MM.1S (cell line): ENCODE results near the gene IZUMO1.

Experiments
- DNase-seq: peaks from one replicate; pipeline ENCODE4 v3.0.0-alpha.2; 2015
- H2AFZ ChIP-seq: fragments of 300-600 bp; sonication (generic); 2 replicates; pipeline ENCODE4 v1.6.0; 2016; ENCODE audit warnings: antibody characterized with exemption, low read length
- H3F3A ChIP-seq: fragments of 300-600 bp; sonication (generic); 2 replicates; pipeline ENCODE4 v1.6.1; 2016; ENCODE audit warnings: mild to moderate bottlenecking, antibody characterized with exemption, low read length, moderate library complexity, mixed read lengths; ENCODE audit not compliant: insufficient read depth
- H3K27ac ChIP-seq: fragments of 300-600 bp; sonication (generic); 2 replicates; pipeline ENCODE4 v1.5.1; 2016; ENCODE audit warnings: mild to moderate bottlenecking, low read length
- H3K27me3 ChIP-seq: fragments of 300-600 bp; sonication (generic); replicated peaks from 2 replicates; pipeline ENCODE4 v1.6.0; 2016; ENCODE audit warnings: low read length; ENCODE audit not compliant: insufficient read depth
- H3K36me3 ChIP-seq: fragments of 300-600 bp; sonication (generic); replicated peaks from 2 replicates; pipeline ENCODE4 v1.6.1; 2016; ENCODE audit warnings: mild to moderate bottlenecking, low read length, mixed read lengths; ENCODE audit not compliant: insufficient read depth
- H3K4me1 ChIP-seq: fragments of 300-600 bp; sonication (generic); 2 replicates; pipeline ENCODE4 v1.6.1; 2016; ENCODE audit warnings: low read length, mixed read lengths
- H3K4me2 ChIP-seq: fragments of 300-600 bp; sonication (generic); 2 replicates; pipeline ENCODE4 v1.6.0; 2016; ENCODE audit warnings: low read depth, low read length
- H3K4me3 ChIP-seq: fragments of 300-600 bp; sonication (generic); 2 replicates; pipeline ENCODE4 v1.5.1; 2016; ENCODE audit warnings: low read length, mixed read lengths
- H3K79me2 ChIP-seq: fragments of 300-600 bp; sonication (generic); 2 replicates; pipeline ENCODE4 v1.6.1; 2016; ENCODE audit warnings: mixed run types, low read length, mixed read lengths
- H3K9ac ChIP-seq: fragments of 300-600 bp; sonication (generic); 2 replicates; pipeline ENCODE4 v1.6.1; 2016; ENCODE audit warnings: low read length, mixed read lengths
- H3K9me2 ChIP-seq: fragments of 300-600 bp; sonication (generic); replicated peaks from 2 replicates; pipeline ENCODE4 v1.6.1; 2016; ENCODE audit warnings: mild to moderate bottlenecking, low read length, mixed read lengths; ENCODE audit not compliant: insufficient read depth
- H3K9me3 ChIP-seq: fragments of 300-600 bp; sonication (generic); replicated peaks from 2 replicates; pipeline ENCODE4 v1.6.1; 2016; ENCODE audit warnings: mild to moderate bottlenecking, low read length, mixed read lengths; ENCODE audit not compliant: insufficient read depth
- H4K20me1 ChIP-seq: fragments of 300-600 bp; sonication (generic); 2 replicates; pipeline ENCODE4 v1.6.1; 2016; ENCODE audit warnings: mild to moderate bottlenecking, low read length, moderate library complexity, mixed read lengths; ENCODE audit not compliant: insufficient read depth
- EZH2 ChIP-seq: fragments of 300-600 bp; sonication (generic); optimal IDR thresholded peaks from 2 replicates; pipeline ENCODE3; 2017; ENCODE audit warnings: low read depth, mild to moderate bottlenecking, antibody characterized with exemption, low read length, mixed read lengths
- EZH2phosphoT487 ChIP-seq: fragments of 300-600 bp; sonication (generic); IDR thresholded peaks from 2 replicates; pipeline ENCODE4 v1.6.1; 2018; ENCODE audit warnings: antibody characterized with exemption, low read length
- TF ChIP-seq, protein P1 (sequence below): fragments of 300-600 bp; sonication (generic); IDR thresholded peaks from 2 replicates; pipeline ENCODE4 v1.5.1; 2016; ENCODE audit warnings: antibody characterized with exemption, low read length, mixed read lengths

The IZUMO1 gene

DNA sequence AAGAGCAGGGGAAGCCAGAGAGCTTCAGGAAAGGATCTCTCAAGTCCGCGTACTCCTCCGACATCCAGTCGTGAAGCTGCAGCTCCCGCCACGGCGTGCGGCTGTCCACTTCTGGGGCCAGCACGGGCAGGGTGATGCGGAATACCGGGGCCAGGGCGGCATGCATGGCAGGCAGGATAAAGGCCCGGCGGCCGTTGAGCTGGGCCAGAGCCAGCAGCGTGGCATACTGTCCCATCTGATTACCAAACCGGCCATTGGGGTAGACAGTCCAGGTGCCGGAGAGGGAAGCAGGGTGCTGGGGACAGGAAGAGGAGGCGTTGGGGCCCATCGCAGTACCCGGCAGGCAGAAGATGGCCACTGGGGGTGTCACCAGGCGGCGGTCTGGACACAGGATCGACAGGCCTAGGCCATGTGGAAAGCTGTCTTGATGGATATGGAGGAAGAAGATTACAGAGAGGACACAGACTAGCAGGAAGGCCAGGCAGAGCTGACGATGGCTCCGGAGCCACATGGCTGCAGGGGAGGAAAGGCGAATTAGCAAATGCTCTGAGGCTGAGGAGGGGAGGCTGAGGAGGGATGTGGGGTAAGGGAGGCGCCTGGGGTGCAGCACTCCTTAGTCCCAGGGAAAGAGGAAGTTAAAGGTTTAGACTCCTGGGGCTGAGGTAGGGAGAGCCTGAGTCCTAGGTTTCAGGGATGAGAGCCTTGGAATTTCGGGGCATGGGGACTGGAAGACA, 4.2 kb upstream of the IZUMO1 start:
- H3K4me2 ChIP-seq = no peak overlapping the region
- no peaks in the 10 kb centered on the region for H3K79me2 ChIP-seq
- H4K20me1 ChIP-seq = no peaks in the 10 kb centered on the region
- H3K36me3 ChIP-seq = no peaks in the 10 kb centered on the region
- H3K9ac ChIP-seq = no peak overlapping the region
- H3K4me1 ChIP-seq = 0 out of 2 replicates have a peak, but pooled peaks cover 4% of the 10 kb centered on the region
- no peak for DNase-seq
- no peak for TF ChIP-seq EZH2
- TF ChIP-seq, protein P1, sequence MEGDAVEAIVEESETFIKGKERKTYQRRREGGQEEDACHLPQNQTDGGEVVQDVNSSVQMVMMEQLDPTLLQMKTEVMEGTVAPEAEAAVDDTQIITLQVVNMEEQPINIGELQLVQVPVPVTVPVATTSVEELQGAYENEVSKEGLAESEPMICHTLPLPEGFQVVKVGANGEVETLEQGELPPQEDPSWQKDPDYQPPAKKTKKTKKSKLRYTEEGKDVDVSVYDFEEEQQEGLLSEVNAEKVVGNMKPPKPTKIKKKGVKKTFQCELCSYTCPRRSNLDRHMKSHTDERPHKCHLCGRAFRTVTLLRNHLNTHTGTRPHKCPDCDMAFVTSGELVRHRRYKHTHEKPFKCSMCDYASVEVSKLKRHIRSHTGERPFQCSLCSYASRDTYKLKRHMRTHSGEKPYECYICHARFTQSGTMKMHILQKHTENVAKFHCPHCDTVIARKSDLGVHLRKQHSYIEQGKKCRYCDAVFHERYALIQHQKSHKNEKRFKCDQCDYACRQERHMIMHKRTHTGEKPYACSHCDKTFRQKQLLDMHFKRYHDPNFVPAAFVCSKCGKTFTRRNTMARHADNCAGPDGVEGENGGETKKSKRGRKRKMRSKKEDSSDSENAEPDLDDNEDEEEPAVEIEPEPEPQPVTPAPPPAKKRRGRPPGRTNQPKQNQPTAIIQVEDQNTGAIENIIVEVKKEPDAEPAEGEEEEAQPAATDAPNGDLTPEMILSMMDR = no peak
- TF ChIP-seq EZH2phosphoT487 = no peak
- no peak overlapping the region for H2AFZ ChIP-seq
- no peak overlapping the region for H3K4me3 ChIP-seq
- H3K27ac ChIP-seq = no peak overlapping the region
- H3K9me3 ChIP-seq = no peaks in the 10 kb centered on the region
- H3K9me2 ChIP-seq = no peaks in the 10 kb centered on the region
- peaks cover 82% of the 10 kb centered on the region for H3K27me3 ChIP-seq
- H3F3A ChIP-seq = no peaks in the 10 kb centered on the region

DNA sequence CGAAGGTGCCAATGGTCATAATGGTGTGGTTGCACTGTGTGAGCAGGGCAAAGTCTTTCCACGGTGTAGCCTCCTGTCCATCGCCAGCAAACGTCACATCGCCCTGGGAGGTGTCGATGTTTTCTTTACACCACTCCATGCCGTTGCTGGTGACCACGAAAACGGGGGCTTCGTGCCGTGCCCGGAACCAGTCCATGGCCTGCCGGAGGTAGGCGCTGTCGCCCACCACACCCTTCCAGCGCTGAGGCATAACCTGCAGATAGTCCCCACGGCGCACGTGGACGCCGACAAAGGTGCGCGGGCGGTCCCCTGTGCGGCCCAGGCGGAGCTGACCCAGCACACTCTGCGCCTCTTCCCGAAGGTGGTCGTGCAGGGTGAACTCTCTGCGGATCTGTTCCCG, 3.6 kb upstream of the IZUMO1 start:
- Histone ChIP-seq H3K9me3 (no peaks in the 10 kb centered on the region), H3K36me3 (no peaks in the 10 kb centered on the region), H3K9ac (no peak overlapping the region), H2AFZ (no peak overlapping the region), H3F3A (no peaks in the 10 kb centered on the region), H3K4me2 (no peak overlapping the region), H3K4me1 (0 out of 2 replicates have a peak, but pooled peaks cover 4% of the 10 kb centered on the region), H3K27me3 (peaks cover 82% of the 10 kb centered on the region), H3K79me2 (no peaks in the 10 kb centered on the region), H3K4me3 (no peak overlapping the region), H4K20me1 (no peaks in the 10 kb centered on the region), H3K27ac (no peak overlapping the region), H3K9me2 (no peaks in the 10 kb centered on the region)
- DNase-seq = no peak
- TF ChIP-seq, protein P1 = no peak
- TF ChIP-seq EZH2phosphoT487 = no peak
- no peak for TF ChIP-seq EZH2

DNA sequence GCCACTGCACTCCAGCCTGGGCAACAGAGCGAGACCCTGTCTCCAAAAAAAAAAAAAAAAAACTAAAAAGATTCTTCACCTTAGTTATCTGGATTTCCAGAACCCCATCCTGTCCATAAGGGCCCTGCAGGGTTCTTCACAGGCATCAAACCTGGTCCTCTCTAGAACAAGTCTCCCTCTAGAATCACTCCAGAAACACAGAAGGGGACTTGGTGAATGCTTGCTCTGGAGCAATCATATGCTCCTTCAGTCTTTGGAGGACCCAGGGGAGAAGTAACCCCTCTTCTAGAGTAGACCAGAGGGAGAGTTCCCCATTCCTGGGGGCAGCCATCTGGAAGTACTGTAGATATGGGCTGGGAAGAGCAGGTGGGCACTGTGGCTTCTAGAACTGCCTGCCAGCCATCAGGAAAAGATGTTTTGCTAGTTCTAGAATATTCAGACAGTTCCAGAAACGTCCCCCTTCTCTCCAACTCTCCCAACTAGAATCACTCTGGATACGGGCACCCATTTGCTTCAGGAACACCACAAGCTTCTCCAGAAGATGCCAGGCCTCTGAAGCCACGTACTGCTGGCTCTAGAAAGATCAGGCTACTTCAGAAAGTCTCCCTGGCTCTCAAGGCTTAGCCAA, 3.0 kb upstream of the IZUMO1 start:
- H3K36me3 ChIP-seq = no peaks in the 10 kb centered on the region
- no peaks in the 10 kb centered on the region for H3K79me2 ChIP-seq
- no peak overlapping the region for H3K27ac ChIP-seq
- no peak overlapping the region for H3K4me2 ChIP-seq
- TF ChIP-seq EZH2phosphoT487 = no peak
- no peak for TF ChIP-seq EZH2
- TF ChIP-seq, protein P1 = no peak
- H3F3A ChIP-seq = no peaks in the 10 kb centered on the region
- no peak overlapping the region for H3K4me3 ChIP-seq
- H3K9me2 ChIP-seq = no peaks in the 10 kb centered on the region
- no peak overlapping the region for H2AFZ ChIP-seq
- no peak overlapping the region for H3K9ac ChIP-seq
- H3K4me1 ChIP-seq = 0 out of 2 replicates have a peak, but pooled peaks cover 4% of the 10 kb centered on the region
- H4K20me1 ChIP-seq = no peaks in the 10 kb centered on the region
- no peak for DNase-seq
- H3K9me3 ChIP-seq = no peaks in the 10 kb centered on the region
- peaks cover 82% of the 10 kb centered on the region for H3K27me3 ChIP-seq
